AG09319 (cell line): ENCODE measurements around the gene IL1RAP.

Source experiments
- DNase-seq: peaks from one replicate; pipeline ENCODE4 v3.0.0-alpha.2; 2010; ENCODE audit warnings: low read depth; ENCODE audit errors: extremely low read depth
- TF ChIP-seq, protein P1 (sequence below): IDR thresholded peaks from 2 replicates; pipeline ENCODE4 v1.5.1; 2011; ENCODE audit warnings: low read depth, mild to moderate bottlenecking, inconsistent platforms, low read length, moderate library complexity

The IL1RAP gene

DNA sequence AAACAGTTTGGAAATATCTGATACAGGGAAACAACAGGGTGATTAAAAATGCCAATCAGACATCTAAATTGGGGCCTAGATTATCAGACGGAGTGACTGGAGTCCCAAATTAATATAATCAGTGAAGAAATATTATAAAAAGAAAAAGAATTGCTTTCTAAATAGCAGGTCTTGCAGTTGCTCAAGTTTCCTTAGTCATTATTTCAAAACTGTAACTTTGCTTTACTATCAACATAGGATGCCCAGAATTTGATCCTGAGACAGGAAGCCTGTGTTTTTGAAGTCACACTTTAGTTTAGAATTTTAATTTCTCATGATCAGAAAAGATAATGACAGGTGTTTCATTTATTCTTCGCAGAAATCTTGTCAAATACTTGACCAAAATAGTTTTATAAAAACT, 105.9 kb downstream of the IL1RAP start:
- TF ChIP-seq, protein P1, sequence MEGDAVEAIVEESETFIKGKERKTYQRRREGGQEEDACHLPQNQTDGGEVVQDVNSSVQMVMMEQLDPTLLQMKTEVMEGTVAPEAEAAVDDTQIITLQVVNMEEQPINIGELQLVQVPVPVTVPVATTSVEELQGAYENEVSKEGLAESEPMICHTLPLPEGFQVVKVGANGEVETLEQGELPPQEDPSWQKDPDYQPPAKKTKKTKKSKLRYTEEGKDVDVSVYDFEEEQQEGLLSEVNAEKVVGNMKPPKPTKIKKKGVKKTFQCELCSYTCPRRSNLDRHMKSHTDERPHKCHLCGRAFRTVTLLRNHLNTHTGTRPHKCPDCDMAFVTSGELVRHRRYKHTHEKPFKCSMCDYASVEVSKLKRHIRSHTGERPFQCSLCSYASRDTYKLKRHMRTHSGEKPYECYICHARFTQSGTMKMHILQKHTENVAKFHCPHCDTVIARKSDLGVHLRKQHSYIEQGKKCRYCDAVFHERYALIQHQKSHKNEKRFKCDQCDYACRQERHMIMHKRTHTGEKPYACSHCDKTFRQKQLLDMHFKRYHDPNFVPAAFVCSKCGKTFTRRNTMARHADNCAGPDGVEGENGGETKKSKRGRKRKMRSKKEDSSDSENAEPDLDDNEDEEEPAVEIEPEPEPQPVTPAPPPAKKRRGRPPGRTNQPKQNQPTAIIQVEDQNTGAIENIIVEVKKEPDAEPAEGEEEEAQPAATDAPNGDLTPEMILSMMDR: no peak
- no peak for DNase-seq

DNA sequence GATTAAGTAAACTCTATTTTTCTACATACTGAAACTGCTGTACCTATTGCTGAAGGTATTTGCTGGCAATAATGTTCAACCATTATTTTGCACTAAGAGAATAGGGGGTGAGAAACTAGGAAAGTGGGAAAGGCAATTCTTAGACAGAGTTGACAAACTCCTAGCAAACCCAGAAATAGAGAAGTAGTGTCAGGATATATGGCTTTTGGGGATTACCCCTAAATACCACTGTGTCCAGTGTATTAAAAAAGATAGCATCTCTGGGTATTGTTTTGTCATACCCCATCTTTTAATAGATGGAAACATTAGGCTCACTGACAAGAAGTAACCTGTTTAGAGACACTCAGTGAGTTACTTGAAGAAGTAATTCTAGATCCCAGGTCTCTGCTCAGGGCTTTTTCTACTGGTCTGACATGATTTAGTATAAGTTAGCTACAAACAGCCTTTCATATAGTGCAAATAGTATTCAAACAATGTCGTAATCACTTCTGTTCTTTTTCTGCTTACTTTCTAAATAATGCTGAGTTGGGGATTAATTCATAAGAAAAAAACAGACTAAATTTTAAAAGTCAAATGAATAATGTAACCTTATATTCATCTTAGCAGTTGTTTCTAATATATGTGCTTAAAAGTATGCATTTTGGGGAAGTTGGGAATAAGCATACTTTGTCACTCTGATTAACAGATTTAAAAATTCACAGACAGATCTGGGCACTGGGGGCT, 107.2 kb downstream of the IL1RAP start:
- DNase-seq: no peak
- TF ChIP-seq, protein P1: no peak

DNA sequence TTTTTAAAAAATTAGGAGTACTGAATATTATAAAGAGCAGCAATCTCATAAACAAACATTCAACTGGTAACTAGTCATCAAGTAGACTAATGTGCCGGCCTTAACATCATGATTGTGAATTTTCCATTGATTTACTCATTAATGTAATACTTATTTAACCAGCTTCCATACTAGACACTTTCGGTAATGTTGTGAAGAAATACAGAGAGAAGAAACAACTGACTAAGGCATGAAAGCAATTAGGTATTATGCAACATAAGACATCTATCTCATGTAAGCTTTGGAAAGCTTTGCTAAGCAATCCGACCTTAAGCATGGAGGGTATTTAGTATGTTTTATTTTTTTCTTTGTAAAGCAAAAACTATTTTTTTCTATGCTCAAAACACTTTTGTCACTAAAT, 108.0 kb downstream of the IL1RAP start:
- TF ChIP-seq, protein P1: no peak
- peak; percentile 5 for DNase-seq

DNA sequence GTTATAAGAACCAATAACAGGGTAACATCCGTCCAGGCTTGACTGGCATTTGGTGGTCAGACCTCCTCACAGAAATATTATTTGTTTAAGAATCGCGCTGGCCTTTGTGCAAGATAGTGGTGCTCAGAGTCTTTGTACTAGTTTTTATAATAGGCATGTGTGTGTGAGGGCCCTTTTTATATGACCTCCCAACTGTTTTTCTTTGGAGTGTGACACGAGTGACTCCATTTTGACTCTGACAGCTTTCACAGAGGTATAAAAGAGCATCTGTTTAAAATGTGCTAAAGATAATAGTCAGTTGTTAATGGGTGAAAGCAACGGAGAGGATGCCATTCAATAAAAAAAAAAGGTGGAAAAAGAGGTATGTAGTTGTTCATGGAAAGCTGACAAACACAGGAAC, 110.4 kb downstream of the IL1RAP start:
- DNase-seq: no peak
- TF ChIP-seq, protein P1: no peak

DNA sequence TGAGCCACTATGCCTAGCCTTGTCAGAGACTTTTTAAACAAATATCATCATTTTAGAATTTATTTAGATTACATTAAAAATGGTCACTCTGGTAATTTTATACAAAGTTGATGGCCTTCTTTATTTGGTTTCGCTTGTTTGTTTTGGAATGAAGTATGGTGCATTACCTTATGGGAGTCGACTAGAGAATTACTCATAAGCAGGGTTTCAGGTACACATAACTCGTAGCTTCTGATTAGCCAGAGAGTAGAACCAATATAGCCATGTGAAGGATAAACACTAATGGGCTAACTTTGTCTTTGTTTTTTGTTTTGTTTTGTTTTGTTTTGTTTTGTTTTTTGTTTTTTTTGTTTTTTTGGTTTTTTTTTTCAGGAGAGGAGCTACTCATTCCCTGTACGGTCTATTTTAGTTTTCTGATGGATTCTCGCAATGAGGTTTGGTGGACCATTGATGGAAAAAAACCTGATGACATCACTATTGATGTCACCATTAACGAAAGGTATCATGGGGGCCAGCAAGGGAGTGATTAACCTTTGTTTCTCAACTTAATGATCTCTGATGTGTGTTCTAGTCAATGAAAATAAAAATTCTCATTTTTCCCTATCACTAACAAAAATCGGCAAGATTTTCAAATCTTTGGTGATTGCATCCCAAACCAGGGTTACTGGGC, 113.2 kb downstream of the IL1RAP start:
- DNase-seq: no peak
- TF ChIP-seq, protein P1: no peak

DNA sequence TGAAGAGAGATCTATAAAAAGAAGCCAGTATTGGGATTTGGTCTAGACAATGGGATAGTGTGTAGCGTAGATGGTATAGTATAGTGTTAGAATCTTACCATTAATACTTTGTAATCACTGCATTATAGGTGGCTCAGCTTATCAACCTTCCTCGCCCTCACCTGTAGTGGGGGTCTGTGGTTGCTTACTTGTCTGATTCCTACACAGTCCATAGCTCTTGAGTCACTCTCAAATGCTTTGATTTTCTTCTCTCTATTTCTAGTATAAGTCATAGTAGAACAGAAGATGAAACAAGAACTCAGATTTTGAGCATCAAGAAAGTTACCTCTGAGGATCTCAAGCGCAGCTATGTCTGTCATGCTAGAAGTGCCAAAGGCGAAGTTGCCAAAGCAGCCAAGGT, 115.2 kb downstream of the IL1RAP start:
- TF ChIP-seq, protein P1: no peak
- no peak for DNase-seq

DNA sequence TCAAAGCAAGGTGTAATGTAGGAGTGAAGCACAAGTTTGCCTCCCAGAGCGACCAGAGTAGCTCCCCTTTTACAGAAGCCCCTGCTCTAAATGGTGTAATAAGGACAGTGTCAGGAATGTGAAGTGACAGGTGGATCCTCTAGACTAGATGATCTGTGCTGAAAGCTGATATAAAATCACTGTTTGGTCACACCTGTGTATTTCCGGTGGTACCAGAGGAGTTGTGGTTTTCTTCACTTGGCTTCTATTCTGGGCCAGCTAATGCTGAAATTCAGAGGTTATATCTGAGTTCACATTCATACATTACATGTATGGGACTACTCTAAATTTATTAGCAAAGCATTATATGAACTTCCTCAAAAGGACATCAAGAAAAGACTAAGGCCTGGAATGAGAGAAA, 117.4 kb downstream of the IL1RAP start:
- TF ChIP-seq, protein P1: no peak
- DNase-seq: no peak
